ENCODE measurements around the gene ST14. TPM values are rescaled to one million over a fixed set of nuclear protein-coding genes. Genes with fewer than 3 reads are reported as not detected.

ST14 gene
- total RNA-seq, 1 experiment from 2014 or later, result 33.9 TPM

- no peak for TF ChIP-seq STAT6 (CRISPR knock-in tag; conservative IDR thresholded peaks at IDR 0.05; ENCODE audit: low read depth)
- no peak for TF ChIP-seq ZBTB21 (CRISPR knock-in tag; IDR thresholded peaks at IDR 0.05; ENCODE audit: borderline replicate concordance)
- TF ChIP-seq ESRRA (CRISPR knock-in tag; IDR thresholded peaks at IDR 0.05; ENCODE audit: borderline replicate concordance), result no peak
- TF ChIP-seq ZNF121 (CRISPR knock-in tag; IDR thresholded peaks at IDR 0.05), result no peak
- no peak for TF ChIP-seq RELA (CRISPR knock-in tag; IDR thresholded peaks at IDR 0.05; ENCODE audit: borderline replicate concordance)
- TF ChIP-seq FOXP4 (CRISPR knock-in tag; IDR thresholded peaks at IDR 0.05), result no peak
- TF ChIP-seq MAX (CRISPR knock-in tag; IDR thresholded peaks at IDR 0.05), result no peak
- TF ChIP-seq CBFB (CRISPR knock-in tag; IDR thresholded peaks at IDR 0.05; ENCODE audit: low read depth), result no peak
- TF ChIP-seq ZNF425 (CRISPR knock-in tag; conservative IDR thresholded peaks at IDR 0.05), result no peak
- no peak for TF ChIP-seq EMX1 (CRISPR knock-in tag; IDR thresholded peaks at IDR 0.05)
- TF ChIP-seq OVOL2 (CRISPR knock-in tag; IDR thresholded peaks at IDR 0.05; ENCODE audit: borderline replicate concordance), result no peak
Measured at GRCh38 chr11:130136107-130136506, 23.5 kb upstream of the ST14 start (continued).

- DNase-seq (ENCODE audit: low spot score) (no peak), ATAC-seq (no peak)
- H3K27me3 Mint-ChIP-seq (ENCODE audit: low read depth), result no peaks in the 10 kb centered on the region
- H3K27ac Mint-ChIP-seq, result peak overlapping the region; percentile 34; the same call in 1 of the 2 replicates
- H3K4me1 Mint-ChIP-seq, result no peaks in the 10 kb centered on the region
- H3K4me3 Mint-ChIP-seq, result no peak overlapping the region
- POLR2A ChIA-PET, result no interaction called here
- H3K9me3 Mint-ChIP-seq, result peaks cover 4% of the 10 kb centered on the region; the same call in 1 of the 2 replicates
- CTCF ChIA-PET, result interaction anchor here (2.1 kb wide), 1 partner anchor 8 kb away, joined by 11 read pairs; no protein-coding TSS in a partner anchor
- peaks cover 81% of the 10 kb centered on the region for H3K36me3 Mint-ChIP-seq
- TF ChIP-seq ATF2 (CRISPR knock-in tag; IDR thresholded peaks at IDR 0.05; ENCODE audit: borderline replicate concordance, low read depth), result no peak
- no peak for TF ChIP-seq USF1 (CRISPR knock-in tag; IDR thresholded peaks at IDR 0.05)
- TF ChIP-seq FOXK1 (CRISPR knock-in tag; IDR thresholded peaks at IDR 0.05), result no peak
- TF ChIP-seq SMAD4 (CRISPR knock-in tag; IDR thresholded peaks at IDR 0.05), result no peak
- TF ChIP-seq IRF1 (CRISPR knock-in tag; IDR thresholded peaks at IDR 0.05), result no peak
- TF ChIP-seq ATF3 (CRISPR knock-in tag; conservative IDR thresholded peaks at IDR 0.05), result no peak
- TF ChIP-seq EMX1 (CRISPR knock-in tag; IDR thresholded peaks at IDR 0.05), result no peak
- TF ChIP-seq MLX (CRISPR knock-in tag; IDR thresholded peaks at IDR 0.05), result no peak
- TF ChIP-seq OVOL2 (CRISPR knock-in tag; IDR thresholded peaks at IDR 0.05; ENCODE audit: borderline replicate concordance), result no peak
- no peak for TF ChIP-seq ZSCAN18 (CRISPR knock-in tag; IDR thresholded peaks at IDR 0.05)
- no peak for TF ChIP-seq RORB (CRISPR knock-in tag; IDR thresholded peaks at IDR 0.05)
- no peak for TF ChIP-seq PRRX2 (CRISPR knock-in tag; IDR thresholded peaks at IDR 0.05)
- no peak for TF ChIP-seq ZNF232 (CRISPR knock-in tag; IDR thresholded peaks at IDR 0.05)
Measured at GRCh38 chr11:130137999-130138398, 21.6 kb upstream of the ST14 start.
